GM08714 (cell line): ENCODE results near the gene CCDC170.

Experiments used
- H3K4me3 ChIP-seq: fragments of 200-500 bp; sonication (Bioruptor generic); 2 replicates; pipeline ENCODE4 v1.5.1; 2014; ENCODE audit warnings: mild to moderate bottlenecking, low read length, inconsistent platforms
- ZNF274 ChIP-seq: IDR thresholded peaks from 2 replicates; pipeline ENCODE4 v1.6.1; 2012; ENCODE audit warnings: mild to moderate bottlenecking, low read depth, low read length

The CCDC170 gene

GRCh38 chr6:151546941-151547659 is 53.3 kb downstream of the CCDC170 start:
- TF ChIP-seq ZNF274, result no peak
- H3K4me3 ChIP-seq, result no peak overlapping the region

GRCh38 chr6:151548201-151548600 is 54.4 kb downstream of the CCDC170 start:
- no peak overlapping the region for H3K4me3 ChIP-seq
- TF ChIP-seq ZNF274, result no peak

- H3K4me3 ChIP-seq, result no peak overlapping the region
Observed at GRCh38 chr6:151549790-151550189, 56.0 kb downstream of the CCDC170 start.

GRCh38 chr6:151550618-151551017 is 56.8 kb downstream of the CCDC170 start:
- H3K4me3 ChIP-seq, result no peak overlapping the region

More at GRCh38 chr6:151549790-151550189, 56.0 kb downstream of the CCDC170 start:
- no peak for TF ChIP-seq ZNF274

GRCh38 chr6:151551223-151551857 is 57.5 kb downstream of the CCDC170 start:
- no peak overlapping the region for H3K4me3 ChIP-seq
- no peak for TF ChIP-seq ZNF274

More at GRCh38 chr6:151550618-151551017, 56.8 kb downstream of the CCDC170 start:
- no peak for TF ChIP-seq ZNF274

GRCh38 chr6:151553416-151554165 is 59.8 kb downstream of the CCDC170 start:
- TF ChIP-seq ZNF274, result no peak

GRCh38 chr6:151561238-151561637 is 67.4 kb downstream of the CCDC170 start:
- H3K4me3 ChIP-seq, result no peak overlapping the region

More at GRCh38 chr6:151553416-151554165, 59.8 kb downstream of the CCDC170 start:
- H3K4me3 ChIP-seq, result no peak overlapping the region

GRCh38 chr6:151564654-151565053 is 70.8 kb downstream of the CCDC170 start:
- no peak overlapping the region for H3K4me3 ChIP-seq
- TF ChIP-seq ZNF274, result no peak

More at GRCh38 chr6:151561238-151561637, 67.4 kb downstream of the CCDC170 start:
- no peak for TF ChIP-seq ZNF274

- no peak for TF ChIP-seq ZNF274
Observed at GRCh38 chr6:151565940-151566339, 72.1 kb downstream of the CCDC170 start.

GRCh38 chr6:151566557-151566956 is 72.7 kb downstream of the CCDC170 start:
- TF ChIP-seq ZNF274, result no peak
- H3K4me3 ChIP-seq, result no peak overlapping the region

More at GRCh38 chr6:151565940-151566339, 72.1 kb downstream of the CCDC170 start:
- H3K4me3 ChIP-seq, result no peak overlapping the region

GRCh38 chr6:151576633-151577032 is 82.8 kb downstream of the CCDC170 start:
- H3K4me3 ChIP-seq, result no peak overlapping the region

GRCh38 chr6:151577257-151577656 is 83.4 kb downstream of the CCDC170 start:
- H3K4me3 ChIP-seq, result no peak overlapping the region
- no peak for TF ChIP-seq ZNF274

More at GRCh38 chr6:151576633-151577032, 82.8 kb downstream of the CCDC170 start:
- TF ChIP-seq ZNF274, result no peak

- no peak for TF ChIP-seq ZNF274
- no peak overlapping the region for H3K4me3 ChIP-seq
Observed at GRCh38 chr6:151585741-151586140, 91.9 kb downstream of the CCDC170 start.

GRCh38 chr6:151589667-151590066 is 95.8 kb downstream of the CCDC170 start:
- no peak for TF ChIP-seq ZNF274
- no peak overlapping the region for H3K4me3 ChIP-seq
